ENCODE measurements around the gene MR1. TPM values are rescaled to one million over a fixed set of nuclear protein-coding genes. Genes with fewer than 3 reads are reported as not detected.

Gene MR1
- total and polyA plus RNA-seq, 9 of the 15 experiments (the other 6 are each of a cell fraction or from before 2014, with no cell fraction given) = 9.7 to 21.7 (median 15.6) TPM

DNA sequence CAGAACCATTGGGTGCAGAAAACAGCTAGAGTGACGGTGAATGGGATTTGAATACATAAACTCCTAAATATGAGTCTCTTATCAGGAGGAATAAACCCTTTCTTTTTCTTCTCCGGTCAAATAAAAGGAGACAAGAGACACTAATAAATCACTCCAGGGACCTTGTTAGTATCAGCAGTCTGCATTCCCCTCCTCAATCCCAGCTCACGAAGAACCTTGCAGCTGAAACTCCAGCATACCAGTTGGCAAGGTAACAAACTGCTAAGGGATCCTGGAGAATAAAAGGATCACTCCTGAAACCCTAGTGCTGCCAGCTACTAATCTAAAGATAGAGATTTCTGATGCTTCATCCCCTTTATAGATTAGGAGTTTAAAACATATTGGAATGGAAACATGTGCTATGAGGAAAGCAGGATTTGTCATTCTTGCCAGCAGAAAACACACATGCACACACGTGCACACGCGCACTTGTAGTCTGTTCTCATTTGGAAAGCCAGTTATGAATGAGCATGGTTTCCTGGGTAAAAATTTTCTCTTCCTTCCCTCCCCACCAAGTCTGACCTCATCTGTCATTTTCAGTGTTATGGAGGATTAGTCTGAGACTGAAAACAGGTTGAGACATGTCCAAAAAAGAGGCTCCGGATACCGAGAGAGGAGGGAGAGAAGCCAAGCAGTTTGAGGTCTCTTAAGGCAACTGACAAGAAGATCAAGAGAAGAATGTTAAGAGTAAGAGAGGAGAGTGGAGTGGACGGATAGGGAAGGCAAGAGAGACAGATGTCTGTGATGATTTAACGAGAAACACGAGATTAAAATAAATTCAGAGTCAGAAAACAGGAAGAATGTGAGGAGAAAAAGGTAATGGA, 65.6 kb downstream of the MR1 start (continued):
- TF ChIP-seq, protein P1, sequence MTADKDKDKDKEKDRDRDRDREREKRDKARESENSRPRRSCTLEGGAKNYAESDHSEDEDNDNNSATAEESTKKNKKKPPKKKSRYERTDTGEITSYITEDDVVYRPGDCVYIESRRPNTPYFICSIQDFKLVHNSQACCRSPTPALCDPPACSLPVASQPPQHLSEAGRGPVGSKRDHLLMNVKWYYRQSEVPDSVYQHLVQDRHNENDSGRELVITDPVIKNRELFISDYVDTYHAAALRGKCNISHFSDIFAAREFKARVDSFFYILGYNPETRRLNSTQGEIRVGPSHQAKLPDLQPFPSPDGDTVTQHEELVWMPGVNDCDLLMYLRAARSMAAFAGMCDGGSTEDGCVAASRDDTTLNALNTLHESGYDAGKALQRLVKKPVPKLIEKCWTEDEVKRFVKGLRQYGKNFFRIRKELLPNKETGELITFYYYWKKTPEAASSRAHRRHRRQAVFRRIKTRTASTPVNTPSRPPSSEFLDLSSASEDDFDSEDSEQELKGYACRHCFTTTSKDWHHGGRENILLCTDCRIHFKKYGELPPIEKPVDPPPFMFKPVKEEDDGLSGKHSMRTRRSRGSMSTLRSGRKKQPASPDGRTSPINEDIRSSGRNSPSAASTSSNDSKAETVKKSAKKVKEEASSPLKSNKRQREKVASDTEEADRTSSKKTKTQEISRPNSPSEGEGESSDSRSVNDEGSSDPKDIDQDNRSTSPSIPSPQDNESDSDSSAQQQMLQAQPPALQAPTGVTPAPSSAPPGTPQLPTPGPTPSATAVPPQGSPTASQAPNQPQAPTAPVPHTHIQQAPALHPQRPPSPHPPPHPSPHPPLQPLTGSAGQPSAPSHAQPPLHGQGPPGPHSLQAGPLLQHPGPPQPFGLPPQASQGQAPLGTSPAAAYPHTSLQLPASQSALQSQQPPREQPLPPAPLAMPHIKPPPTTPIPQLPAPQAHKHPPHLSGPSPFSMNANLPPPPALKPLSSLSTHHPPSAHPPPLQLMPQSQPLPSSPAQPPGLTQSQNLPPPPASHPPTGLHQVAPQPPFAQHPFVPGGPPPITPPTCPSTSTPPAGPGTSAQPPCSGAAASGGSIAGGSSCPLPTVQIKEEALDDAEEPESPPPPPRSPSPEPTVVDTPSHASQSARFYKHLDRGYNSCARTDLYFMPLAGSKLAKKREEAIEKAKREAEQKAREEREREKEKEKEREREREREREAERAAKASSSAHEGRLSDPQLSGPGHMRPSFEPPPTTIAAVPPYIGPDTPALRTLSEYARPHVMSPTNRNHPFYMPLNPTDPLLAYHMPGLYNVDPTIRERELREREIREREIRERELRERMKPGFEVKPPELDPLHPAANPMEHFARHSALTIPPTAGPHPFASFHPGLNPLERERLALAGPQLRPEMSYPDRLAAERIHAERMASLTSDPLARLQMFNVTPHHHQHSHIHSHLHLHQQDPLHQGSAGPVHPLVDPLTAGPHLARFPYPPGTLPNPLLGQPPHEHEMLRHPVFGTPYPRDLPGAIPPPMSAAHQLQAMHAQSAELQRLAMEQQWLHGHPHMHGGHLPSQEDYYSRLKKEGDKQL (CRISPR knock-in tag; IDR thresholded peaks at IDR 0.05; ENCODE audit: borderline replicate concordance) = no peak
- TF ChIP-seq CHD1 (IDR thresholded peaks at IDR 0.05; ENCODE audit: low read length) (no peak), HDAC2 (IDR thresholded peaks at IDR 0.05) (no peak), NFE2L1 (tag; IDR thresholded peaks at IDR 0.05; ENCODE audit: borderline replicate concordance, low read depth) (no peak), ZNF165 (CRISPR knock-in tag; IDR thresholded peaks at IDR 0.05; ENCODE audit: borderline replicate concordance) (no peak), PHF8 (IDR thresholded peaks at IDR 0.05; ENCODE audit: borderline replicate concordance, low read length) (no peak), MAFF (IDR thresholded peaks at IDR 0.05; ENCODE audit: low read length) (no peak), FOXA3 (CRISPR knock-in tag; conservative IDR thresholded peaks at IDR 0.05 in 1 of 2, IDR thresholded peaks at IDR 0.05 in 1 of 2) (no peak), ZNF668 (CRISPR knock-in tag; IDR thresholded peaks at IDR 0.05) (no peak)
- TF ChIP-seq, protein P2, sequence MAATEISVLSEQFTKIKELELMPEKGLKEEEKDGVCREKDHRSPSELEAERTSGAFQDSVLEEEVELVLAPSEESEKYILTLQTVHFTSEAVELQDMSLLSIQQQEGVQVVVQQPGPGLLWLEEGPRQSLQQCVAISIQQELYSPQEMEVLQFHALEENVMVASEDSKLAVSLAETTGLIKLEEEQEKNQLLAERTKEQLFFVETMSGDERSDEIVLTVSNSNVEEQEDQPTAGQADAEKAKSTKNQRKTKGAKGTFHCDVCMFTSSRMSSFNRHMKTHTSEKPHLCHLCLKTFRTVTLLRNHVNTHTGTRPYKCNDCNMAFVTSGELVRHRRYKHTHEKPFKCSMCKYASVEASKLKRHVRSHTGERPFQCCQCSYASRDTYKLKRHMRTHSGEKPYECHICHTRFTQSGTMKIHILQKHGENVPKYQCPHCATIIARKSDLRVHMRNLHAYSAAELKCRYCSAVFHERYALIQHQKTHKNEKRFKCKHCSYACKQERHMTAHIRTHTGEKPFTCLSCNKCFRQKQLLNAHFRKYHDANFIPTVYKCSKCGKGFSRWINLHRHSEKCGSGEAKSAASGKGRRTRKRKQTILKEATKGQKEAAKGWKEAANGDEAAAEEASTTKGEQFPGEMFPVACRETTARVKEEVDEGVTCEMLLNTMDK (IDR thresholded peaks at IDR 0.05; ENCODE audit: borderline replicate concordance, insufficient read depth, low read depth, low read length, poor library complexity, severe bottlenecking) = no peak
- TF ChIP-seq, protein P3, sequence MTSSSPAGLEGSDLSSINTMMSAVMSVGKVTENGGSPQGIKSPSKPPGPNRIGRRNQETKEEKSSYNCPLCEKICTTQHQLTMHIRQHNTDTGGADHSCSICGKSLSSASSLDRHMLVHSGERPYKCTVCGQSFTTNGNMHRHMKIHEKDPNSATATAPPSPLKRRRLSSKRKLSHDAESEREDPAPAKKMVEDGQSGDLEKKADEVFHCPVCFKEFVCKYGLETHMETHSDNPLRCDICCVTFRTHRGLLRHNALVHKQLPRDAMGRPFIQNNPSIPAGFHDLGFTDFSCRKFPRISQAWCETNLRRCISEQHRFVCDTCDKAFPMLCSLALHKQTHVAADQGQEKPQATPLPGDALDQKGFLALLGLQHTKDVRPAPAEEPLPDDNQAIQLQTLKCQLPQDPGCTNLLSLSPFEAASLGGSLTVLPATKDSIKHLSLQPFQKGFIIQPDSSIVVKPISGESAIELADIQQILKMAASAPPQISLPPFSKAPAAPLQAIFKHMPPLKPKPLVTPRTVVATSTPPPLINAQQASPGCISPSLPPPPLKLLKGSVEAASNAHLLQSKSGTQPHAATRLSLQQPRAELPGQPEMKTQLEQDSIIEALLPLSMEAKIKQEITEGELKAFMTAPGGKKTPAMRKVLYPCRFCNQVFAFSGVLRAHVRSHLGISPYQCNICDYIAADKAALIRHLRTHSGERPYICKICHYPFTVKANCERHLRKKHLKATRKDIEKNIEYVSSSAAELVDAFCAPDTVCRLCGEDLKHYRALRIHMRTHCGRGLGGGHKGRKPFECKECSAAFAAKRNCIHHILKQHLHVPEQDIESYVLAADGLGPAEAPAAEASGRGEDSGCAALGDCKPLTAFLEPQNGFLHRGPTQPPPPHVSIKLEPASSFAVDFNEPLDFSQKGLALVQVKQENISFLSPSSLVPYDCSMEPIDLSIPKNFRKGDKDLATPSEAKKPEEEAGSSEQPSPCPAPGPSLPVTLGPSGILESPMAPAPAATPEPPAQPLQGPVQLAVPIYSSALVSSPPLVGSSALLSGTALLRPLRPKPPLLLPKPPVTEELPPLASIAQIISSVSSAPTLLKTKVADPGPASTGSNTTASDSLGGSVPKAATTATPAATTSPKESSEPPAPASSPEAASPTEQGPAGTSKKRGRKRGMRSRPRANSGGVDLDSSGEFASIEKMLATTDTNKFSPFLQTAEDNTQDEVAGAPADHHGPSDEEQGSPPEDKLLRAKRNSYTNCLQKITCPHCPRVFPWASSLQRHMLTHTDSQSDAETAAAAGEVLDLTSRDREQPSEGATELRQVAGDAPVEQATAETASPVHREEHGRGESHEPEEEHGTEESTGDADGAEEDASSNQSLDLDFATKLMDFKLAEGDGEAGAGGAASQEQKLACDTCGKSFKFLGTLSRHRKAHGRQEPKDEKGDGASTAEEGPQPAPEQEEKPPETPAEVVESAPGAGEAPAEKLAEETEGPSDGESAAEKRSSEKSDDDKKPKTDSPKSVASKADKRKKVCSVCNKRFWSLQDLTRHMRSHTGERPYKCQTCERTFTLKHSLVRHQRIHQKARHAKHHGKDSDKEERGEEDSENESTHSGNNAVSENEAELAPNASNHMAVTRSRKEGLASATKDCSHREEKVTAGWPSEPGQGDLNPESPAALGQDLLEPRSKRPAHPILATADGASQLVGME (CRISPR knock-in tag; IDR thresholded peaks at IDR 0.05) = no peak
